Measurements from ENCODE around the gene CERS5.

CERS5 gene

GRCh38 chr12:50099302-50100008 is 67.7 kb downstream of the CERS5 start:
- Histone ChIP-seq H3K4me3 (ENCODE audit: low read length) (no peak overlapping the region), H3K4me1 (ENCODE audit: low read length) (peaks cover 16% of the 10 kb centered on the region), H3K27ac (ENCODE audit: low read length) (no peak overlapping the region), H4K20me1 (ENCODE audit: insufficient read depth, low read length) (no peaks in the 10 kb centered on the region), H2AFZ (ENCODE audit: low read depth, low read length) (no peak overlapping the region), H3K4me2 (ENCODE audit: low read length) (no peak overlapping the region), H3K9me3 (ENCODE audit: insufficient read depth, low read length) (no peaks in the 10 kb centered on the region), H3K79me2 (ENCODE audit: low read length) (no peaks in the 10 kb centered on the region), H3K27me3 (ENCODE audit: low read depth, low read length) (no peaks in the 10 kb centered on the region), H3K36me3 (replicated peaks; ENCODE audit: low read depth, low read length) (peaks cover 41% of the 10 kb centered on the region), H3K9ac (ENCODE audit: low read length) (no peak overlapping the region)
- no peak for TF ChIP-seq EZH2phosphoT487 (IDR thresholded peaks at IDR 0.05; ENCODE audit: low read depth)
- TF ChIP-seq CTCF (IDR thresholded peaks at IDR 0.05; ENCODE audit: low read depth, low read length) = no peak

- Histone ChIP-seq H4K20me1 (ENCODE audit: insufficient read depth, low read length) (no peaks in the 10 kb centered on the region), H3K27me3 (ENCODE audit: low read depth, low read length) (no peaks in the 10 kb centered on the region), H3K4me1 (ENCODE audit: low read length) (peaks cover 7% of the 10 kb centered on the region), H3K27ac (ENCODE audit: low read length) (no peak overlapping the region), H3K9ac (ENCODE audit: low read length) (no peak overlapping the region), H2AFZ (ENCODE audit: low read depth, low read length) (no peak overlapping the region), H3K9me3 (ENCODE audit: insufficient read depth, low read length) (no peaks in the 10 kb centered on the region), H3K36me3 (replicated peaks; ENCODE audit: low read depth, low read length) (peaks cover 45% of the 10 kb centered on the region), H3K4me2 (ENCODE audit: low read length) (no peak overlapping the region), H3K79me2 (ENCODE audit: low read length) (no peaks in the 10 kb centered on the region), H3K4me3 (ENCODE audit: low read length) (no peak overlapping the region)
- no peak for TF ChIP-seq EZH2phosphoT487 (IDR thresholded peaks at IDR 0.05; ENCODE audit: low read depth)
- TF ChIP-seq CTCF (IDR thresholded peaks at IDR 0.05; ENCODE audit: low read depth, low read length) = no peak
Measured at GRCh38 chr12:50097952-50098351, 69.2 kb downstream of the CERS5 start.

- Histone ChIP-seq H3K9ac (ENCODE audit: low read length) (no peak overlapping the region), H3K27me3 (ENCODE audit: low read depth, low read length) (no peaks in the 10 kb centered on the region), H3K79me2 (ENCODE audit: low read length) (peaks cover 17% of the 10 kb centered on the region), H3K36me3 (replicated peaks; ENCODE audit: low read depth, low read length) (peaks cover 45% of the 10 kb centered on the region), H3K4me2 (ENCODE audit: low read length) (no peak overlapping the region), H3K9me3 (ENCODE audit: insufficient read depth, low read length) (no peaks in the 10 kb centered on the region), H2AFZ (ENCODE audit: low read depth, low read length) (no peak overlapping the region), H4K20me1 (ENCODE audit: insufficient read depth, low read length) (peaks cover 5% of the 10 kb centered on the region), H3K27ac (ENCODE audit: low read length) (no peak overlapping the region), H3K4me3 (ENCODE audit: low read length) (no peak overlapping the region), H3K4me1 (ENCODE audit: low read length) (peaks cover 6% of the 10 kb centered on the region; the same call in 1 of the 2 replicates)
- TF ChIP-seq EZH2phosphoT487 (IDR thresholded peaks at IDR 0.05; ENCODE audit: low read depth) (no peak), CTCF (IDR thresholded peaks at IDR 0.05; ENCODE audit: low read depth, low read length) (no peak)
Measured at GRCh38 chr12:50090391-50090790, 76.8 kb downstream of the CERS5 start.

GRCh38 chr12:50089730-50090129 is 77.4 kb downstream of the CERS5 start:
- H3K27me3 ChIP-seq (ENCODE audit: low read depth, low read length) = no peaks in the 10 kb centered on the region
- no peaks in the 10 kb centered on the region for H3K9me3 ChIP-seq (ENCODE audit: insufficient read depth, low read length)
- TF ChIP-seq EZH2phosphoT487 (IDR thresholded peaks at IDR 0.05; ENCODE audit: low read depth) (no peak), CTCF (IDR thresholded peaks at IDR 0.05; ENCODE audit: low read depth, low read length) (no peak)
- H3K4me2 ChIP-seq (ENCODE audit: low read length) = no peak overlapping the region
- H3K79me2 ChIP-seq (ENCODE audit: low read length) = peaks cover 18% of the 10 kb centered on the region
- peaks cover 45% of the 10 kb centered on the region for H3K36me3 ChIP-seq (replicated peaks; ENCODE audit: low read depth, low read length)
- H3K27ac ChIP-seq (ENCODE audit: low read length) = no peak overlapping the region
- no peak overlapping the region for H3K4me3 ChIP-seq (ENCODE audit: low read length)
- peaks cover 5% of the 10 kb centered on the region for H4K20me1 ChIP-seq (ENCODE audit: insufficient read depth, low read length)
- no peak overlapping the region for H3K9ac ChIP-seq (ENCODE audit: low read length)
- H2AFZ ChIP-seq (ENCODE audit: low read depth, low read length) = no peak overlapping the region
- peaks cover 6% of the 10 kb centered on the region; the same call in 1 of the 2 replicates for H3K4me1 ChIP-seq (ENCODE audit: low read length)

Data from OCI-LY3 (cell line).